ENCODE measurements around the gene BCKDHA.
"Not testable (repeated sequence)": the region's sequence is repeated elsewhere in the genome, so short reads cannot be mapped to it uniquely, and the experiment has no call there.

Gene BCKDHA

DNA sequence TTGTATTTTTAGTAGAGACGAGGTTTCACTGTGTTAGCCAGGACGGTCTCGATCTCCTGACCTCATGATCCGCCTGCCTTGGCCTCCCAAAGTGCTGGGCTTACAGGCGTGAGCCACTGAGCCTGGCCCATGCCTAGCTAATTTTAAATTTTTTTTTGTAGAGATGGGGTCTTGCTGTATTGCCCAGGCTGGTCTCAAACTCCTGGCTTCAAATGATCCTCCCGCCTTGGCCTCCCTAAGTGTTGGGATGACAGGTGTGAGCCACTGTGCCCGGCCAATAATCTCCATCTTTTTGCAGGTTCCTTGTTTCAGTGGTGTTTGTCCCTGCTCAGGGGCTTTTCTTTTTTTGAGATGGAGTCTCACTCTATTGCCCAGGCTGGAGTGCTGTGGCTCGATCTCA lies 16.1 kb upstream of the BCKDHA start:
- H4K91ac ChIP-seq (ENCODE audit: low read depth, low read length, poor library complexity); H3K27ac ChIP-seq (replicated peaks; ENCODE audit: low read length); H2BK12ac ChIP-seq (ENCODE audit: low read length); H3K27me3 ChIP-seq (ENCODE audit: control insufficient read depth in 3 of 3, insufficient read depth in 3 of 3, low read depth in 1 of 3, low read length in 3 of 3); H3K18ac ChIP-seq (ENCODE audit: low read length); H3K4me2 ChIP-seq (ENCODE audit: insufficient read depth, low read length, poor library complexity, severe bottlenecking); H3K4me1 ChIP-seq (ENCODE audit: control insufficient read depth in 2 of 2, insufficient read depth in 1 of 2, low read depth in 1 of 2, low read length in 2 of 2); H3K14ac ChIP-seq (ENCODE audit: low read length); H3K9ac ChIP-seq (ENCODE audit: low read depth, low read length, poor library complexity); H3K23ac ChIP-seq (ENCODE audit: low read depth, low read length, poor library complexity); DNase-seq (ENCODE audit: low spot score); H2BK15ac ChIP-seq (ENCODE audit: low read length); H3K9me3 ChIP-seq (replicated peaks in 1 of 2; ENCODE audit: control insufficient read depth in 2 of 2, insufficient read depth in 1 of 2, low read depth in 1 of 2, low read length in 2 of 2); H4K8ac ChIP-seq (ENCODE audit: low read depth, low read length); H2BK120ac ChIP-seq (ENCODE audit: low read depth, low read length); H2BK5ac ChIP-seq (ENCODE audit: low read length); H3K79me1 ChIP-seq (ENCODE audit: low read depth, low read length); H3K4me3 ChIP-seq (ENCODE audit: low read length in 2 of 2); H2AFZ ChIP-seq (ENCODE audit: low read length); H3K4ac ChIP-seq (ENCODE audit: low read length); H2AK5ac ChIP-seq (ENCODE audit: low read depth, low read length): not testable (repeated sequence)
- WGBS, 2 donors (ENCODE audit: extremely low coverage in 2 of 2, insufficient read length in 2 of 2, insufficient replicate concordance in 1 of 2), result no CpG with 5 or more reads among the region's 8 CpGs
- peaks cover 3 to 36% of the 10 kb centered on the region in 2 donors for H3K36me3 ChIP-seq (replicated peaks in 1 of 2; ENCODE audit: control insufficient read depth in 2 of 2, insufficient read depth in 2 of 2, low read length in 2 of 2)

DNA sequence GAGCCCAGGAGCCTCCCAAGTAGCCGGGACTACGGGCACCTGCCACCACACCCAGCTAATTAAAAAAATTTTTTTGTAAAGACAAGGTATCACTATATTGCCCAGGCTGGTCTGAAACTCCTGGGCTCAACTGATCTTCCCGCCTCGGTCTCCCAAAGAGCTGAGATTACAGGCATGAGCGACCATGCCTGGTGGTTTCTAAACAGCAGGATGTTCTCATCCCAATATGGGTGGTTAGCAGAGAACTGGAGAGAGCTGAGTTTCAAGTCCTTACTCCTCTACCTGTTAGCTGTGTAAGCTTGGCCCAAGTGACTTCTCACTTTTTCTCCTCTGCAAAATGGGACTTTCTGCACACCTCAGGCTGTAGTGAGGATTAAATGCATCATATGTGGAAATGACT lies 13.3 kb upstream of the BCKDHA start:
- H3K9me3 ChIP-seq (replicated peaks in 1 of 2; ENCODE audit: control insufficient read depth in 2 of 2, insufficient read depth in 1 of 2, low read depth in 1 of 2, low read length in 2 of 2), result no peaks in the 10 kb centered on the region
- no CpG with 5 or more reads among the region's 5 CpGs for WGBS, 2 donors (ENCODE audit: extremely low coverage in 2 of 2, insufficient read length in 2 of 2, insufficient replicate concordance in 1 of 2)
- no peak overlapping the region for H3K4me2 ChIP-seq (ENCODE audit: insufficient read depth, low read length, poor library complexity, severe bottlenecking)
- no peak overlapping the region for H2BK15ac ChIP-seq (ENCODE audit: low read length)
- no peak for DNase-seq (ENCODE audit: low spot score)
- no peak overlapping the region for H3K9ac ChIP-seq (ENCODE audit: low read depth, low read length, poor library complexity)
- no peak overlapping the region for H2AFZ ChIP-seq (ENCODE audit: low read length)
- no peak overlapping the region for H2BK5ac ChIP-seq (ENCODE audit: low read length)
- H2AK5ac ChIP-seq (ENCODE audit: low read depth, low read length), result no peak overlapping the region
- no peaks in the 10 kb centered on the region for H3K79me1 ChIP-seq (ENCODE audit: low read depth, low read length)
- no peak overlapping the region for H2BK120ac ChIP-seq (ENCODE audit: low read depth, low read length)
- no peak overlapping the region for H3K18ac ChIP-seq (ENCODE audit: low read length)
- no peak overlapping the region for H4K91ac ChIP-seq (ENCODE audit: low read depth, low read length, poor library complexity)
- no peak overlapping the region for H3K27ac ChIP-seq (replicated peaks; ENCODE audit: low read length)
- H3K4me1 ChIP-seq (ENCODE audit: control insufficient read depth in 2 of 2, insufficient read depth in 1 of 2, low read depth in 1 of 2, low read length in 2 of 2), result no peaks in the 10 kb centered on the region
- no peak overlapping the region for H3K4me3 ChIP-seq (ENCODE audit: low read length in 2 of 2)
- peaks cover 3 to 48% of the 10 kb centered on the region in 2 donors for H3K36me3 ChIP-seq (replicated peaks in 1 of 2; ENCODE audit: control insufficient read depth in 2 of 2, insufficient read depth in 2 of 2, low read length in 2 of 2)
- H3K27me3 ChIP-seq (ENCODE audit: control insufficient read depth in 3 of 3, insufficient read depth in 3 of 3, low read depth in 1 of 3, low read length in 3 of 3), result no peaks in the 10 kb centered on the region
- H2BK12ac ChIP-seq (ENCODE audit: low read length), result no peak overlapping the region
- H4K8ac ChIP-seq (ENCODE audit: low read depth, low read length), result no peak overlapping the region
- no peak overlapping the region for H3K4ac ChIP-seq (ENCODE audit: low read length)
- no peak overlapping the region for H3K14ac ChIP-seq (ENCODE audit: low read length)
- no peak overlapping the region for H3K23ac ChIP-seq (ENCODE audit: low read depth, low read length, poor library complexity)

DNA sequence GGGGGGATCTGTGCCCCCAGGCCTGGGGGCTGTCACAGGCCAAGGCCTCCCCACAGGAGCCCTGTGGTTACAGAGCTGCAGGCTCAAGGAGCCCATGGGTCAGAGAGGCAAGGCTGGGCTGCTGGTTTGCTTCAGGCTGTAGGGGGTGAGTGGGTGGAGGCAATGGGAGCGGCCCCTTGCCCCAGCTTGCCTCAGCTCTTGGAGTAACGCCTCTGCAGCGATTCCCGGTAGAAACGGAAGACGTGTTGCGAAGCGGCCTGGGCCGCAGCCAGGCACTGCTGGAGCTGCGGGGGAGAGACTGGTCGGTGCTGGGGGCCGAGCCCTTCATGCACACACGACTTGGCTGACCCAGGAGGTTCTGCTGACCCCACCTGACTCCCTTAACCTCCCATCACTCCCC lies 11.2 kb upstream of the BCKDHA start:
- no CpG with 5 or more reads among the region's 13 CpGs for WGBS, 2 donors (ENCODE audit: extremely low coverage in 2 of 2, insufficient read length in 2 of 2, insufficient replicate concordance in 1 of 2)
- no peak for DNase-seq (ENCODE audit: low spot score)
- Histone ChIP-seq H3K9ac (ENCODE audit: low read depth, low read length, poor library complexity) (no peak overlapping the region), H2BK15ac (ENCODE audit: low read length) (no peak overlapping the region), H3K79me1 (ENCODE audit: low read depth, low read length) (peaks cover 4% of the 10 kb centered on the region), H2AFZ (ENCODE audit: low read length) (no peak overlapping the region), H2BK12ac (ENCODE audit: low read length) (no peak overlapping the region), H2BK5ac (ENCODE audit: low read length) (no peak overlapping the region), H3K4me1 (ENCODE audit: control insufficient read depth in 2 of 2, insufficient read depth in 1 of 2, low read depth in 1 of 2, low read length in 2 of 2) (no peaks in the 10 kb centered on the region), H4K8ac (ENCODE audit: low read depth, low read length) (no peak overlapping the region), H3K4ac (ENCODE audit: low read length) (no peak overlapping the region), H2AK5ac (ENCODE audit: low read depth, low read length) (no peak overlapping the region), H3K27ac (replicated peaks; ENCODE audit: low read length) (no peak overlapping the region), H4K91ac (ENCODE audit: low read depth, low read length, poor library complexity) (no peak overlapping the region), H2BK120ac (ENCODE audit: low read depth, low read length) (no peak overlapping the region), H3K27me3 (ENCODE audit: control insufficient read depth in 3 of 3, insufficient read depth in 3 of 3, low read depth in 1 of 3, low read length in 3 of 3) (no peaks in the 10 kb centered on the region), H3K23ac (ENCODE audit: low read depth, low read length, poor library complexity) (no peak overlapping the region), H3K9me3 (replicated peaks in 1 of 2; ENCODE audit: control insufficient read depth in 2 of 2, insufficient read depth in 1 of 2, low read depth in 1 of 2, low read length in 2 of 2) (no peaks in the 10 kb centered on the region), H3K4me2 (ENCODE audit: insufficient read depth, low read length, poor library complexity, severe bottlenecking) (no peak overlapping the region), H3K4me3 (ENCODE audit: low read length in 2 of 2) (no peak overlapping the region), H3K14ac (ENCODE audit: low read length) (no peak overlapping the region), H3K18ac (ENCODE audit: low read length) (no peak overlapping the region), H3K36me3 (replicated peaks in 1 of 2; ENCODE audit: control insufficient read depth in 2 of 2, insufficient read depth in 2 of 2, low read length in 2 of 2) (peaks cover 15 to 62% of the 10 kb centered on the region in 2 donors)

DNA sequence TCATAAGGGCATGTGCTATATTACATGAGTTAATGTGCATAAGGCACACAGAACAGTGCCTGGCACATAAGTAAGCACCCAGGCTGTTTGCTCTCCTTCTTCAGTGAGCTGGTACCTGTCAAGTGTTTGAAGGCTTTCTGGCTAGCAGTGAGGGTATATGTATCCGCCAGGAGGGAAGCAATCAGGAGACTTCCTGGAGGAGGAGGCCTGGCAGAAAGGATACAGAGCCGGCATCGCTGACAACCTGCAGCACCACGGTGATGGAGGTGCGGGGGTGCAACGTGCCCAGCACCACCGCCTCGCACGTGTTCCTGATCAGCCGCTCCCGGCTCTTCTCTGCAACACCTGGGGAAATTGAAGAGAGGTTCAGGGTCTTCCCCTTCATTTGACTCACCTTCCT lies 6.0 kb upstream of the BCKDHA start:
- Histone ChIP-seq H3K79me1 (ENCODE audit: low read depth, low read length) (peaks cover 4% of the 10 kb centered on the region), H2AFZ (ENCODE audit: low read length) (no peak overlapping the region), H4K8ac (ENCODE audit: low read depth, low read length) (peak overlapping the region; percentile 92), H3K36me3 (replicated peaks in 1 of 2; ENCODE audit: control insufficient read depth in 2 of 2, insufficient read depth in 2 of 2, low read length in 2 of 2) (peaks cover 16 to 43% of the 10 kb centered on the region in 2 donors), H3K14ac (ENCODE audit: low read length) (no peak overlapping the region), H3K23ac (ENCODE audit: low read depth, low read length, poor library complexity) (no peak overlapping the region), H3K27ac (replicated peaks; ENCODE audit: low read length) (no peak overlapping the region), H3K4me1 (ENCODE audit: control insufficient read depth in 2 of 2, insufficient read depth in 1 of 2, low read depth in 1 of 2, low read length in 2 of 2) (no peaks in the 10 kb centered on the region), H3K27me3 (ENCODE audit: control insufficient read depth in 3 of 3, insufficient read depth in 3 of 3, low read depth in 1 of 3, low read length in 3 of 3) (no peaks in the 10 kb centered on the region), H3K9me3 (replicated peaks in 1 of 2; ENCODE audit: control insufficient read depth in 2 of 2, insufficient read depth in 1 of 2, low read depth in 1 of 2, low read length in 2 of 2) (no peaks in the 10 kb centered on the region), H2BK5ac (ENCODE audit: low read length) (no peak overlapping the region), H2BK15ac (ENCODE audit: low read length) (no peak overlapping the region), H2BK12ac (ENCODE audit: low read length) (no peak overlapping the region), H3K4me2 (ENCODE audit: insufficient read depth, low read length, poor library complexity, severe bottlenecking) (no peak overlapping the region), H3K18ac (ENCODE audit: low read length) (no peak overlapping the region), H4K91ac (ENCODE audit: low read depth, low read length, poor library complexity) (no peak overlapping the region), H3K4me3 (ENCODE audit: low read length in 2 of 2) (no peak overlapping the region), H3K4ac (ENCODE audit: low read length) (no peak overlapping the region), H3K9ac (ENCODE audit: low read depth, low read length, poor library complexity) (no peak overlapping the region), H2BK120ac (ENCODE audit: low read depth, low read length) (no peak overlapping the region), H2AK5ac (ENCODE audit: low read depth, low read length) (no peak overlapping the region)
- DNase-seq (ENCODE audit: low spot score), result no peak
- WGBS, 2 donors (ENCODE audit: extremely low coverage in 2 of 2, insufficient read length in 2 of 2, insufficient replicate concordance in 1 of 2), result no CpG with 5 or more reads among the region's 11 CpGs
